HG02852 (cell line): ENCODE data around the gene GRAMD1B.
"Not testable (repeated sequence)": the region's sequence is repeated elsewhere in the genome, so short reads cannot be mapped to it uniquely, and the experiment has no call there.

Source experiments
- ATAC-seq: cut with Tn5 transposase; IDR thresholded peaks from one replicate; pipeline ENCODE4 v1.9.1; 2021; ENCODE audit warnings: mild to moderate bottlenecking, moderate library complexity; ENCODE audit not compliant: unreplicated experiment

Gene GRAMD1B

DNA sequence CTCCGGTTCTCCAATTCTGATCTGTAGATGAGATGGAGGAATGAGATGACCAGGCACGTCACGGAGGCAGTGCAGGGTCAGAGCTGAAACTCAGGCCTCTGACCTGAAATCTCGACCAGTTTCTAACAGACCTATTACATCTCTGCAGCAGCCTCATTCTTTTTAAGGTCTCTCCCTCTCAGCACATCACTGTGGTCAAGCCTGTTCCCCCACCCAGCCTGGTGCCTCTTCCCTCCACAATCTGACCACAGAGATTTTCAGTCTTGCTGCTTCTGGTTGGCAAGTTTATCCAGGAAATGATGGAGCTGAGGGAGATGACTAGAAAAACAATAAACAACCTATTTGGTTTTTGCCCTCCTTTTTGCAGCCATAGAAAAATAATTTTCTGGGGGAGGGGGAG, 9.5 kb downstream of the GRAMD1B start:
- ATAC-seq = no peak

DNA sequence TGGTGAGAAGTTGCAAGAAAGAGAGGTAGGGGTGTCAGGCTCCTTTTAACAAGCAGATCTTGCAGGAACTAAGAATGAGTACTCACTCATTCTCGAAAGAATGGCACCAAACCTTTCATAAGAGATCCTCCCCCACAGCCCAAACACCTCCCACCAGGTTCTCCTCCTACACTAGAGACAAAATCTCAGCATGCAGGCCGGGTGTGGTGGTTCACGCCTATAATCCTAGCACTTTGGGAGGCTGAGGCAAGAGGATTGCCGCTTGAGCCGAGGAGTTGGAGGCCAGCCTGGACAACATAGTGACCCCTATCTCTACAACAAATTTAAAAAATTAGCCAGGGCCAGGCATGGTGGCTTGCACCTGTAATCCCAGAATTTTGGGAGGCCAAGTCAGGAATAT, 11.1 kb downstream of the GRAMD1B start:
- ATAC-seq = no peak

DNA sequence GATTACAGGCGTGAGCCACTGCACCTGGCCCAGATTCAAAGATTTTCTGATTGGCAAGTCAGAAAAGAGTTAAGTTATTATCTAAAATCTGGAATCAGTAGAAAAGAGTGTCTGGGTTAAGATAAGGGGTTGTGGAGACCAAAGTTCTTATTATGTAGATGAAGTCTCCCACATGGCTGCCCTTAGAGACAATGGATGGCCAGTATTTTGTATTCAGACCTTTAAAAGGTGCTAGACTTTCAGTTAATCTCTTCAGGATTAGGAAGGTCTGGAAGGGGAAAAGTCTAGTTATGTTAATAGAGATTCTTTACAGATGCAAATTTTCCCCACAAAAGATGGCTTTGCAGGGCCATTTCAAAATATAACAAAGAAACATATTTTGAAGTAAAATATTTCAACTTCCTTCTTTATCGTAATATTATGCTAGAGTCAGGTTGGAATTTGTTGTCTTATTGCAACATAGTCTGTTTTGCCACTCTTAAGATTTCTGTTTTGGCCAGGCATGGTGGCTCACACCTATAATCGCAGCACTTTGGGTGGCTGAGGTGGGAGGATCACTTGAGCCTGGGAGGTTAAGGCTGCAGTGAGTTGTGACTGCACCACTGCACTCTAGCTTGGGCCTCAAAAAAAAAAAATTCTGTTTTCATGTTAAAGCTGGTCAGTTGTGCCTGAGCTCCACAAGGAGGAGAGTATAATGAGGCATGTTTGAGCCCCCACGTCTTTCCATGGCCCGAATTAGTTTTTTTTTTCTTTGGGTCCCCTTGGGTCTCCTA, 14.0 kb downstream of the GRAMD1B start:
- no peak for ATAC-seq

DNA sequence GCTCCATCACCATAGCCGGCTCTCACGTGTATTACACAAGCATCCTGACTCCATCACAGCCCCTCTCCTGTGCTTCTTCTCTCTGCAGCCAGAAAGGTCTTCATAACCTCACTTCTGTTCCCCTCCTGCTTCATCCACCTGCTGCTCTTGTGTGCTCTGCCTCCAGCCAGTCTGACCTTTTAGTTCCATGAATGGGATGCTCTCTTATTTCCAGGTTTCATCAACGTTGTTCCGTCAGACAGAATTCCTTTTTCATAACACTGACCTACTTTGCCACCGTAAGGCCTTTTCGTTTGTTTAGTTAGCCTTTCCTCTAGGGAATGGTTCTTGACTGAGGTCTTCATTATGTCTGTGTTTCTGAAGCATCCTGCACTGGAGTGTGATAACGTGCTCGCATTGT, 18.8 kb downstream of the GRAMD1B start:
- ATAC-seq = no peak

DNA sequence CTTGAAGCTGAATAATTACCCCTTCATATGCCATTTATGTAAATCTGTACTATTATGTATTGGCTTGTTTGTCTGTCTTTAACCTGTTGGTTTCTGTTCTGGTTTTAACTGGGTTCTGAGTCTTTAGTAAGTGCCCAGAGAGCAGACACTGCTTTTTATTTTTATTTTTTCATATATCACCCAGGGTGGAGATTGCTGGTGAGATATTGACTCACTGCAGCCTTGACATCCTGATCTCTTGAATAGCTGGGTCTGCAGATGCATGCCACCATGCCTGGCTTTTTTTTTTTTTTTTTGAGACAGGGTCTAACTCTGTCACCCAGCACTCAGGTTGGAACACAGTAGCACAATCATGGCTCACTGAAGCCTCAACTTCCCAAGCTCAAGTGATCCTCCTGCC, 19.4 kb downstream of the GRAMD1B start:
- no peak for ATAC-seq

DNA sequence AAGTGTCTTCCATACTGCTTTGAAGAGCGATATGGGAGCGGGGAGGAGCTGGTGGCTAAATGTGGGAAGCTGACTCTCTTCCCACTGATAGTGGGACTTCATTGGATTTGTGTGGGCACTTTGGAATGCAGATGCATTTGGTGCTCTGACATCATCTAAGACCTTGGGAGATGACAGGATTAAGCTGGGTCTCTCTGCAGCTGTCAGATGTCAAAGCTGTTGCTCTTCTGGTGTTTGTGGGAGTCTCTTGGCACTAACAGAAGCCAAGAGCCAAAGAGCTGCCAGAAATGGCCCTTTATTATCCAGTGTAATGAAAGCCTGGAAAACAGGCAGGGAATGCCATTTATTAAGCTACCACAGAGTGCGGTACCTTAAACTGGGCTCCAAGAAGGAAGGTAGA, 20.6 kb downstream of the GRAMD1B start:
- ATAC-seq = no peak

DNA sequence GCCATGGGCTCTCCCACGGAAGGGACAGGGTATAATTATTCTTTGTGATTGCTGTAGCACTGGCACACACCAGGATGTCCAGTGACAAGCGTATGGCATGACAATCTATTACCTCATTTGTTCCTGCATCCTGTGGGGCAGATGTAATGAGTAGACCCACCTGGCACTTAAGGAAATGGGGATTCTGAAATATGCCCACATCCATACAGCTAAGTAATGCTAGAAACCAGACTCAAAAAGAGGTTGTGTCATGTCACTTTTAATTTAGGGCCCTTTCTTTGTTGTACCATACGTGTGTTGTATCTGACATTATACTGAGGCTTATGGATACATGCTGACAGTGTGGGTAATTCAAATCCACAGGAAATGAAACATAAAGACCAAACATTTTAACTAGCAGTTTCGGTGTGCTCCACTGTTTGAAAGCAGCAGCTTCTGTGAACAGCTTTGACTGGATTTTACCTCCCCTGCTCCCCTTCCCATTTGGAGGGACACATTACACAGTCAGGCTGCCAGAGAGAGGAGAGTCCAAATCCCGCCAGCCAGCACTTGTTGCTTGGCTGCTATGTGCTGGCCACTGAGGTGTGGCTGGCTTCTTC, 21.2 kb downstream of the GRAMD1B start:
- no peak for ATAC-seq

DNA sequence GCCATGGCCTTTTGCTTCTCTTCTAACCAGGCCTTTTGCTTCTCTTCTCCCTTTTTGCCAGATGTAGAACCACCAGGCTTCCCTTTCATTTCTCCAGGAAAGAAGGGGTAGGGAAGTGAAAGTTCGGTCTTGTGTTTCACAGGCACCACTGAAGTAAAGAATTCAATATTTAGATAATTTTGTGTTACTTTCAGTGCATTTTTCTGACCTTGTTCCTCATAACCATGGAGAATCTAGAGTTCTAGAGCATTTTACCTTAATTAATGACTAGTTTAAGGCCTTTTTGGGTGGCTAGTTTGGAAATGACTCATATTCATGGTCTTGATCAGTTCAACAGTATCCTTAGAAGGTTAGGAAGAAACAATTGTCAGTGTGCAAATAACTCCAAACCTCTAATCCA, 22.7 kb downstream of the GRAMD1B start:
- no peak for ATAC-seq

DNA sequence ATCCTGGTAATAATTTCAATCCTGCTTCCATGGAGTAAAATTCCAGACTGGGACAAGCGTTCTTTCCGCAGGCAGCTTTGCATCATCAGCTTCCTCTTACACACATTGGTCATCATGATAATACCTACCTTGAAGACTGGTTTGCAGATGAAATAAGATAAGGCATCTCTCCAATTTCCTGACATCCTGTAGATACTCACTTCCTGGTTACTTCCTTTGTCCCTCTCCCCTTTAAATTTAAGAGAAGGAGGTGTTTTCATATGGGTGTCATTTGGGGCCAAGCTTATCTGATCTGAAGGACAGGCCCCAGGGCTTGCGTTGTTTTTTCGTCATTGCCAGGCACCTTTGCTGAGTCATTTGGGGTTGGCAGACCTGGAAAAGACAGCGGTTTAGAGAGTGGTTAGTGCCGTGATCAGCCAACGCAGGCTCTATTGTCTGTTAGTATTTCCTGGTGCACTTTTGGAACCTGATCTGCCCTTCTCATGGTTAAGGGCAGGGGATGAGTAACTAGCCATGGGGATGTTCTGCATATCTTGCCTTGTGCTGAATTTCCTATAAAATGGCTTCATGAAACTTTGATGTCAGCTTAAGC, 24.1 kb downstream of the GRAMD1B start:
- ATAC-seq = no peak

DNA sequence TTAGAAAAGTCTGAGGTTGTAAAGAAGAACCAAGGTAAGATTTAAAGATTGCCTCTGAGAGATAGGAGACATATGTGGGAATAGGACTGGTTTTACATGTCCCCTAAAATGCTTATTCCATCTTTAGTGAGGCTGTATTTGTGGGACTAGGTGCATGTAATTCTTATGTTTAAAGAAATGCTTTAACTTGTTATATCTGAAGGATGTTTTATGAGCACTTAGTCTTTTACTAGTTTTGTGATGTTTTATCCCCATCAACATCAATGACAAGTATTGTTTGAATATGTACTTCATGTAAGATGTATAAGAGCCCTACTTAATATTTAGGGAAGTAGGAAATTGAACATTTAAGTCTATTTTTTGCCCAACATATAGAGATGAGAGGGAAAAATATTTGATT, 24.7 kb downstream of the GRAMD1B start:
- ATAC-seq = no peak

DNA sequence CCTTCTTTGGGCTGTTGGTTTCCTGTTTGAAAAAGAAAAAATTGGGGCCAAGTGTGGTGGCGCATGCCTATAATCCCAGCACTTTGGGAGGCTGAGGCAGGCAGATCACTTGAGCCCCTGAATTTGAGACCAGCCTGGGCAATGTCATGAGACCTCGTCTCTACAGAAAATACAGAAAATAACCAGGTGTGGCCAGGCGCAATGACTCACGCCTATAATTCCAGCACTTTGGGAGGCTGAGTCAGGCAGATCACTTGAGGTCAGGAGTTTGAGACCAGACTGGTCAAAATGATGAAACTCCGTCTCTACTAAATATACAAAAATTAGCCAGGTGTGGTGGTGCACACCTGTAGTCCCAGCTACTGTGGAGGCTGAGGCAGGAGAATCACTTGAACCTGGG, 26.4 kb downstream of the GRAMD1B start:
- not testable (repeated sequence) for ATAC-seq

DNA sequence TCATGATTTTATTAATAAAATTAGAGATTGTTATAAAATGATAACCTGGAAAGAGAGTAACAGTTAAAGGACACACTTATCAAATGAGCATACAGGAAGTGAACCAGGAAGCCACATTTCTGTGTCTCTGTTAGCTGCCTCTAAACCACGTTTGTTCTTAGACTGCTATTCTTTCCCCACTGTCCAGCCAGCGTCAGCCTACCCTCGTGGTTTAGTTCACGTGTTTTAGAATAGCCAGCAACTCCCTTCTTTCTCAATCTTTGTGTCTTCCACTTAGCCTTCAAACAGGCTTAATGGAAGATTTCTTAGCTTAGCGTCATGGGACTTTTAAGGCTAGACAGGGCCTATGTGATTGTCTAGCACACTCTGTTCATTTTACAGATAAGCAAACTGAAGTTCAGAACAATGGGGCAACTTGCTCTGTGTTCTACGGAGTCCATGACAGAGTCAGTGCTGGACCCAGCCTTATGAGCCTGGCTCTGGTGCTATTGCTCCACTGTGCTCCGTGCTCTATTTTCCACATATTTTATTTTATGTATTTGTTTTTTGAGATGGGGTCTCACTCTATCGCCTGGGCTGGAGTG, 27.2 kb downstream of the GRAMD1B start:
- no peak for ATAC-seq

DNA sequence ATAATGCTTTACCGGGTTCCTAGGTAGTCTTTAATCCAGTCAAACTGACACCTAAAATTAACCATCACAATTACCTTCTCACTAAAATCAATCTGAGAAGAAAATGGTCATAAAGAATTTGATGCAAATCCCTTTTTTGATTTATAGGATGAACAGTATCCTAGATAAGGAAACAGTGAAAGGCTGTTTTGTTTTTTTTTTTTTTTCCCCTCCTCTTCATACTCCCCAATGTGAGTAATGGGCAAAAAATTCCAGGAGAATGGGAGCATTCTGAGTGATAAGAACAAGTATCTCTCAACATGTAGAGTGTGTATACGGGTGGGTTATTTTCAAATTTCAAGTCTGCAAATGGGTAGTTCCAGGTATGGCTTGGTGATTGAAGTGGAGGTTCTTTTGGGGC, 28.4 kb downstream of the GRAMD1B start:
- no peak for ATAC-seq

DNA sequence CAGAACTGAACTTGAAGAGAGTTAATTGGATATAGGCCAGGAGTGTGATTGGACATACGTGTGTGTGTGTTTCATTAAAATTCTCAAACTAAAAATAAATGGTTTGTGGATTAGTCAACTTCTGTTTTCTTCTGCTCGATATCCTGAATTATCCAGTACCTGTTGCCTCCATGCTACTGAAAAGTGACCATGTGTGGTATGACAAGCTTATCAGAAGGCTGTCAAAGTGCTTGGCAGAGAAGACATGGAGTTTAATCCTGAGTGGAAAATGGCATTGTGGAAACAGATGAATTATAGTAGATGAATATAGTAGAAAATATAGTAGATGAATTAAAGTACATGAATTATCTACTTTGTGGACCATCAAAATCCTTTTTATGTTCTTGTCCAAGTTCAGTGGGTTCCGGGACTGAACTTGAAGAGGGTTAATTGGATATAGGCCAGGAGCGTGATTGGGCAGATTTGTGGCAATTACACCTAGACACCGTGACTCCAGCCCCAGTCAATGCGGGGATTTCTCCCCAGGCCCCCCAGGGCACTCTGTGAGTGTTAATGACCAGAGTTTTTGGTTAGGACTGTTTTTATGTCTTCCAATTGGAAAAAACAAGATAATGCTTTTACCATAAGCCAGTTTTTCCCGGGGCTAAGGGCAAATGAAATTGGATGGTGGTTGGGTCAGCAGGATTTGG, 30.1 kb downstream of the GRAMD1B start:
- ATAC-seq = no peak

DNA sequence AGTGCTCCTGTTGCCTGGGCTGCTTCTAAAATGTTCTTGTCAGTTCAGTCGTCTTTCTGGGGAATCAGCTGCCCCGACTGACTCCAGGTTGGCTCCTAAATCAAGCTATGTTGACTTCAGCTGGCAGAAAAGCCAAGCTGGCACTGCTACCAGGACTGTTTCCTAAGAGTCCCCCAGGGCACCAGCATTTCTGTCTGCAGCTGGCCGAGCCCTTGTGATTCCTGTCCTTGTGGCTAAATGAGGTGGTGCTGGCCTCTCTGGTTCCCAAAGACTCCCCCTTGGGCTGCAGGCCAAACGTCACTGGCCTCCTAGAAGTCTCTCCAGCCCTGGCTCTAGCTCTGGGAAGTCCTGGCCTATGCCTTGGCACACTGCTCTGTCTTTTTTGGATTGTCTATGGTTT, 31.1 kb downstream of the GRAMD1B start:
- no peak for ATAC-seq

DNA sequence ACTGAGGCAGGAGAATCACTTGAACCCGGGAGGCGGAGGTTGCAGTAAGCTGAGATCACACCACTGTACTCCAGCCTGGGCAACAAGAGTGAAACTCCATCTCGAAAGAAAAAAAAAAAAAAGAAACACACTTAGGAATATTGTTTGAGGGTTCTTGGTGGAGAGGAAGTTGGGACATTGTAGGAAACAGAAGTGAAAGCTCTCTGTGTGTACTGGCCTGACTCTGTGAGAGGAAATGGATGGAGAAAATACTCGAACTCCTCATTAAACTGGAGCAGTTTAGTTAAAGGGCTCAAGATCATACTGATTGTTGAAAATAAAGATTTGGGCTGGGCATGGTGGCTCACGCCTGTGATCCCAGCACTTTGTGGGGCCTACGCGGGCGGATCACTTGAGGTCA, 35.6 kb downstream of the GRAMD1B start:
- ATAC-seq = not testable (repeated sequence)

DNA sequence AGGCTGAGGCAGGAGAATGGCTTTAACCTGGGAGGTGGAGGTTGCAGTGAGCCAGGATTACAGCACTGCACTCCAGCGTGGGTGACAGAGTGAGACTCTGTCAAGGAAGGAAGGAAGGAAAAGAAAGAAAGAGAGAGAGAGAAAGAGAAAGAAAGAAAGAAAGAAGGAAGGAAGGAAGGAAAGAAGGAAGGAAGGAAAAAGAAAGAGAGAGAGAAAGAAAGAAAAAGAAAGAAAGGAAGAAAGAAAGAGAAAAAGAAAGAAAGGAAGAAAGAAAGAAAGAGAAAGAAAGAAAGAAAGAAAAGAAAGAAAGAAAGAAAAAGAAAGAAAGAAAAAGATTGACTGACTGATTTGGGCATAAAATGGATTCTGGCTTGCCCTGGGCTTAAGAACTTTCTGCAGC, 36.1 kb downstream of the GRAMD1B start:
- ATAC-seq = not testable (repeated sequence)

DNA sequence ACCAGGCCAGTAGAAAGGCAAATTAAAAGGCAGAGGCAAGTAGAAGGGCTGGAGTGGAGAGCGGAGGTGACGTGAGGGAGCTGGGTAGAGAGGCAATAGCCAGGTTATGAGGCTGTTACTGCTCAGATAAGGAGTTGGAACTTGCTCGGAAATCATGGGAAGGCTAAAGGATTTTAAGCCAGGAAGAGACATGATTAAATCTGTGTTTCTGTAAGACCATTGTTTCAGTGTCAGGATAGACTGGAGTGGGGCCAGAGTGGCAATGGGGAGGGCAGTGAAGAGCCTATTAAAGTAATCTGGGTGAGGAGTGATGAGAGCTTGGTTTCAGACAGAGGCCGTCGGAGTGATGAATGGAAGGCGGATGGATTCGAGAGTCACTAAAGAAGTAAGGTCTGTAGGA, 39.0 kb downstream of the GRAMD1B start:
- ATAC-seq = no peak

DNA sequence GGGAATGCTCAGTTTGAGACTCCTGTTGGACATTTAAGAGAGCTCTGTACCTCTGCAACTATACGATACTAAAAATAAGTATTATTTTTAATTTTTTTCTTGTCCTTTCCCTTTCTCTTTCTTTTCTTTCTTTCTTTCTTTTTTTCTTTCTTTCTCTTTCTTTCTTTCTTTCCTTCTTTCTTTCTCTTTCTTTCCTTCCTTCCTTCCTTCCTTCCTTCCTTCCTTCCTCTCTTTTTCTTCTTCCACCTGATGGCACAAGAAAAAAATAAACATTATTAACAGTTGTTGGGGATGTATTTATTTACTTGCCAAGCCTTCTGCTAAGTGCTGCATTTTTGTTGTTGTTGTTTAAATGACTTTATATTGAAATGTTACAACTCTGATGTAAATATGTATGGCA, 39.5 kb downstream of the GRAMD1B start:
- ATAC-seq = no peak

DNA sequence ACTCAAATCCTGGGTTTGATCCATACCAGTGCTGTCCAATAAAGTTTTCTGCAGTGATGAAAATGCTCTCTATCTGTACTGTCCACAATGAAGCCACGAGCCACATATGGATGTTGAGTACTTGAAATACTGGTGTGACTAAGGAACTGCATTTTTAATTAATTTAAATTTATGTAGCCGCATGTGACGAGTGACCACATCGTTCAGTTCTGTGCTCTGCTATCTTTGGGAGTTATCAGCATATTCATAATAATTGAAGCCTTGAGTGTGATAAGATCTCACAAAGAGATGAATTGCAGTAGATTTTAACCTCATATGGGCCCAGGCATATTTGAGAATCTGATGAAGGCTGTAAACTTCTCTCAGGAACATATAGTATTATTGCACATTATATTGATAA, 40.8 kb downstream of the GRAMD1B start:
- ATAC-seq = no peak

DNA sequence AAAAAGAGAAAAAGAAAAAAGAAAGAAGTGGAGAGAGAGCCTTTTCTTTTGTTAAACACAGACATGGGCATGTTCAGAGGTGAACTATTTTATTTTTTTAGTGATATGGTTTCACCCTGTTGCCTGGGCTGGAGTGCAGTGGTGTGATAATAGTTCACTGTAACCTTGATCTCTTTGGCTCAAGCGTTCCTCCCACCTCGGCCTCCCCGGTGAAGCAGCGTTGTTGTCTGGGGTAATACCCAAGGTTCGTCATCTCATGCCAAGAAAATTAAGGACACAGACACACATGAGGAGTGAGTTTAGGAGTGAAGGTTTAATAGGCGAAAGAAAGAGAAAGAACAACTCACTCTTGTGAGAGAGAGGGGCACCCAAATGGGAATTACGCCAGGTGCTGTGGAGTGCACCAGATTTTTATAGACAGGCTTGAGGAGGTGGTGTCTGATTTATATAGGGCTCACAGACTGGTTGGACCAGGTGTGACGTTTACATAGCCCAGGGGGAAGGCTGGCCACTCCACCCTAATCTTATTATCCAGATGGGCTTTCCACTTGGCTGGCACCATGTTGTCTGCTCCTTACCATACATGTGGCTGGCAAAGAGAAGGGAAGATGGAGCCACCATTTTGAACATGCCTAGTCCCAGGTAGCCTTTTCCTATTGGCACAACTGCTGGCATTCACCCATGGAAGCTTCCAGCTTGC, 42.3 kb downstream of the GRAMD1B start:
- ATAC-seq = no peak
